Stimulated activated CD4-positive, alpha-beta T cell treated with anti-CD3 and anti-CD28 coated beads, Interleukin-1b, Interleukin-23, amount 100 ng/mL, for 24 hours (primary cell): ENCODE data around the gene DAAM1.

Source experiments
- DNase-seq, 4 experiments: peaks; one replicate each; pipeline ENCODE4 v3.0.0-alpha.2; 2020; ENCODE audit warnings: low read depth in 4 of 4, low spot score in 1 of 4

Gene DAAM1

DNA sequence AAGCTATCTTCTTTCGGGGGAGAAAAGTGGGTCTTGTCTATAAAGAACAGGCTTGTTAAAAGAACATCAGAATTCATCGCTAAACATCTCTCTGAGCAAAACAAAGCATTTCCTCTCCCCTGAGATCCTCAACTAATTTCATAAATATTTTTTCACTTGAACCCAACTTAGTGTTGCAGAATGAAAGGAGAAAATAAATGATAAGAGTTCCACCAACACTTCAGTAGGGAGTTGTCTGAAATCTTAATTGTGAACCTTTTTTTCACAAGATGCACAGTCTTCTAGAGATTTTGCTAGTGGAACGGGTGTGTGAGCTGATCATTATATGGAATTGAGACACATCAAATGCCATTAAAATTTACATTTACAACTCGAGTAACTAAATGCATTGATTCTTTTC is 1.3 kb upstream of the DAAM1 start:
- DNase-seq, result no peak

DNA sequence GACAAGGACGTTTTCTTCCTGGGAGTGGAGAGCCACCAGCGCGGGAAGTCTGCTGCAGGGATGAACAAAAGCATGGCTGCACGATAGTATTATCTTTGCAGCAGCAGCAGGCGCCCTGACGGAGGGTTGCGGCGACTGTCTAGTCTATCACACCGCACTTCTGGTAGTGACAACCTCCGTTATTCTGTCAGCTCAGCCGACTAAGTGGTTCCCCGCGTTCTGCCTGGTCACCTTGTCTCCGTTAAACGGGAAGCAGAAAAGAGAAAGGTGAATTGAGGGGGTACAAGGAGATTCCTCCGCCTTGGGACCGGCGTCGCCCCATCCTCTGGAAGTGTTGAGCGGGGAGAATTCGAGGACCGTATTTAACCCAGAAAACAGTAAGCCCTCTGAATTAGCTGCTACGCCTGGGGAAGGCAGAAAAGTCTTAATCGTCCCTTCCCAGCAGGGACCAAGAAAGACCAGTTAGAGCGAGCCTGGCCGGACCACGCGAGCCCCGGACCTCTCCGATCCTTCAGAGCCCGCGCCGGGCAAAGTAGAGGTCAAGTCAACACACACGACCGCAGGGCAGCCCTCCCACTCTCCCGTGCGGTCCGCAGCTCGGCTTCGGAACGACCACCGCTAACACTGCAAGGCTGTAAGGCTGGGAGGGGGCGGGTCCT is 536 bp upstream of the DAAM1 start:
- DNase-seq, result peak in 3 of 4 experiments; percentile 1 to 2 (median 1)

DNA sequence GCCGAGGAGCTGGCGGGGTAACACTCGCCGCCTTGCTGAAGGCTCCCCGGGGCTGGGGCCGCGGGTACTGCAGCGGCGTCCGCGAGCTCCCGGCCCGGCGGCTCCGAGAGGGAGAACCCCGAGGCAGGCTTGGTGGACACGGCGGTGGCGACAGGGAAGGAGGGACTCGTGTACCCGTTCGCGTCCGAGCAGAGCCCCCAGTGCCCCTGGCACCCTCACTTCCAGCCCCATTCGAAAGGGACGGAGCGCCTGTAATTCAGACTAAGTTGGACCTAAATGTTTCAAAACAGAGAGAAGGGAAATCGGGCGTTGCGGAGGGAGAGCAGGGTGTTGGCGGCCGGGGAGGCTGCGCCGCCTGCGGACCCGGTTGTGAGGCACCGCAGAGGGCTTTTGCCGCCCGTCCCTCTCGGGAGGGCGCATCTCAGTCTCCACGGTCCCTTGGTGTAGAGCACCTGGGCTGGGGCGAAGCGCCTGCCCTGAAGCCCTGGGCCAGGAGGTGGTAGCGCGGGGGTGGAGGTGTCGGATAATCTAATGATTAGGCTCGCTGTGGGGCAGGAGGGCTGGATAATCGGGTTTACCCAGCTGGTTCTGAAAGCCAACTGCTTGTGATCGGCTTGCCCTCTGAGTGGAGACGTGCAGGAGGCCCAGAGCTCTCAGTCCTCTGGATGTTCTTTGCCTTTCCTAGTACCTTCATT is 771 bp downstream of the DAAM1 start:
- peak in 2 of 4 experiments; percentile 2 to 11 for DNase-seq

DNA sequence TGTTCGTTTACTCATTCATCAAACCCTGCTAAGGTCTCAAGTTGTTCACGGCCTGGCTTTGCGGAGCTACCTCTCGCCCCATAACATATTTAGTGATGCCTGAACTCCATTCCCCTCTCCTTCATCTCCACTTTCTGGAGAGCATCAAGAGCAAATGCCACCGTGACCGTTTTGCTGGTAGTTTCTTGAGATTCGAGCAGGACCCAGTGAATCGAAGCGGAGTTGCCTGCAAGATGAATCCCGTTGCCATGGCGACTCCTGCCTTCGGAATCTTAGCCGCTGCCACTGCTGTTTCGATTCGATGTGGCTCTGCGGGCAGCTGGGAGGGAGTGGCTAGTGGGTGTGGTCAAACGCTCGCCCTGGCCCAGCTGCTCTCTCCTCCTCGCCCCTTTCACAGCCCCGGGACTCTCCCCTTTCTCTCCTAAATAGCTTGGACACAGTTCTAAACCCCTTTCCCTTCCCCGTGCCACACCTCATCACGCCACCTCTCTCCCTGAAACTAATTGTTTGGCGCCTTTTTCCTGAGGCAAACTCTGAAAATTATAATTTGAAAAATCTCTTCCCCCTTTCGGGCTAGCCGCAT is 1.4 kb downstream of the DAAM1 start:
- peak; percentile 29 to 66 (median 40) for DNase-seq

DNA sequence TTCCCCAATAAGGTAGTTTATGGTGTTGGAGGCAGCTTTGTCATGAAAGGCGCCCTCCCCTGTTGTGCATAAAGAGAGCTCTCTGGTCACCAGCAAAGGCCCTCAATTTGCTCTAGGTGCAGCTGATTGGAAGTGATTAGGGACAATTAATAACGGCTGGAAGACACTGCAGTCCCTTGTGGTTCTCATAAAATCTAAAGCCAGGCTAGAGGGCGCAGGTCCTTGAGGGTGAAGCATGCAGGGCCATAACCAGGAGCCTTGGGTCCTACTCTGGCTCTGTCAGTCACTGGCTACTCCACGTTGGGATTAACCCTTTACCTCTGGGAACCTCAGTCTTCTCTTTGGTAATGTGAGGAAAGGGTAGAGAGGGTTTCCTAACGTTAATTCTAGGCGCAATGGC is 1.9 kb downstream of the DAAM1 start:
- no peak for DNase-seq

DNA sequence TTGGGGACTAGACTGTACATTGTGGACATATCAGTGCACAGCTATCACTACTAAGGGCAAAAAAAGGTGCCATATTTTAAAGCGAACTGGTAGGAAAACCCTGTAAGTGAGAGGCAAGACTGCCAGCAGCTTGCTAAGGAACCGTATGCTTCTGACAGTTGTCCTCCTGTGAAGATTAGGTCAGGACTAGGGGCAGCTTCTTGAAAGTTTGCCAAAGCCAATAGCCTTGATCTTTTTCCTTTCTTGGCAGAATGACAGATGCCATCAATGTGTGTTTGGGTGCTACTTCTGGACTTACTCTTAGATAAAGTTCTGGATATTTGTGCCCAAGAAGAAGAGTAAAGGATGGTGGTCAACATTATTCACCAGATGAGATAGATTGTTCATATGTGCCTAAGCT is 7.4 kb downstream of the DAAM1 start:
- no peak for DNase-seq

DNA sequence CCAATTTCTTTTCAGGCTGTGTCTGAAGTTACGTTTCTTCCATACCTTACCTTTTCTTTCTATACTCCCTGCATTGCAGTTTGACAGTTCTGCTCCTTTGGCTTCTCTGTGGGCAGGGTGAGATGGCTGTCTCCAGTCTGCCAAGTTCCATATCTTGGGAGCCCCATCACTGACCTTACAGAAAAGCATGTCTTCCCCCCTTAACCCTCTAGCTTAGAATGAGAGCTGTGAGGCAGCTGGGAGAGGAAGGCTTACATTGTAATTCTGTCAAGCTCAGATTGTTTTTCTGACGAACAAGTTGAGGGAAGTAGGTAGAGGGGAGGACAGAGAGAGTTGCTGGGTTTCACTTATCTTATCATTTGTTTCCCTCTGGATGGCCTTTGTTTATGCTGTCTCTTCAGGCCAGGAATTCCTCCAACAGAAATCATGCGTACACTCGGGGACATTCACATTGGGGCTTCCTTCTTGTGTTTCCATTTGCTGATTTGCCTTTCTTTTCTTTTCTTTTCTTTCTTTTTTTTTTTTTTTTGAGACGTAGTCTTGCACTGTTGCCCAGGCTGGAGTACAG is 9.3 kb downstream of the DAAM1 start:
- DNase-seq, result no peak

DNA sequence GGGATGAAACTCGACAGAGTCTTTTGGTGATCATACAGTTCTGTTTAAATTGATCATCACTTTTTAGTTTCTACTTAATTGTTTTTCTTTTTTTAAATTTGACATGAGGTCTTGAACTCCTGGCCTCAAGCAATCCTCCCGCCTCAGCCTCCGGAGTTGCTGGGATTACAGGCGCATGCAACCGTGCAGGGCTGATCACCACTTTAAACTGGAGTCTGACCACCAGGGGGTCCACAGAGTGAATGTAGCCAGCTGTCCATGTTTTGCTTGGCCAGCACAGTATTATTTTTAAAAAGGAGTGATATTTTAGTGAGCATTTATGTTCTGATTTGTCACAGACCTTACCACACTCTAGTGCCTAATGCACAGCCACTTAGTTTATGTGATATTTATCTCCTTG is 10.7 kb downstream of the DAAM1 start:
- DNase-seq, result no peak

DNA sequence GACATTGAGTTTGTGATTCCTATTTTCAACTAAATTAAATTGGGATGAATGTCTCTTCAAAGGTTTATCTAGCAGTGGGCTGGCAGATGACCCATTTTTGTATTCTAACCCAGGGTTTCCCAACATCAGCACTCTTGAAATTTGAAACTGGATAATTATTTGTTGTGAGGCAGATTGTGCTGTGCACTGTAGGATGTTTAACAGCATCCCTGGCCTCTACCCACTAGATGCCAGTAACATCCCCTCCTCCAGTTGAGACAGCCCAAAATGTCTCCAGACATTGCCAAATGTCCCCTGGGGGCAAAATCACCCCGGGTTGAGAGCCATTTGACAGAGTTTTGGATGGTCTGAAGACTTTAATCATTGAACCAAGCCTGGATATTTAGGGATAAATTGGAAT is 11.1 kb downstream of the DAAM1 start:
- no peak for DNase-seq

DNA sequence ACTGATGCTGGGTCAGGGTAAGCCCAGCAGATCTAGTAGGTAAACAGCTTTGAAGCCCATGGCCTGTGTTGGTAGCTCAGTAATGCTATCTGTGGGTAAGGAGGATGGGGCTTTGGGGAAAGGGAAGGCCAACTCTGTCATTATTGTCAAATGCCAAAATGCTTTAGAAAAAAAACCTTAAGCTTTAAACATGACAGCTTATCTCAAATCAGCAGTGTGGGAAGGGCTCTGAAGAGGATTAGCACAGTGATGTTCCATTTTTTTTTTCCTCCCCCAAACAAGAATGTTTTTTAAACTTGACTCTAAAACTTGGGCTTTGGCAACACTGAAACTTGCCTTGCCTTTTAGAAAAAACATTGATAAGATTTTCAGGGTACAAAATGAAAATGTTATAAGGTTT is 11.7 kb downstream of the DAAM1 start:
- DNase-seq, result no peak

DNA sequence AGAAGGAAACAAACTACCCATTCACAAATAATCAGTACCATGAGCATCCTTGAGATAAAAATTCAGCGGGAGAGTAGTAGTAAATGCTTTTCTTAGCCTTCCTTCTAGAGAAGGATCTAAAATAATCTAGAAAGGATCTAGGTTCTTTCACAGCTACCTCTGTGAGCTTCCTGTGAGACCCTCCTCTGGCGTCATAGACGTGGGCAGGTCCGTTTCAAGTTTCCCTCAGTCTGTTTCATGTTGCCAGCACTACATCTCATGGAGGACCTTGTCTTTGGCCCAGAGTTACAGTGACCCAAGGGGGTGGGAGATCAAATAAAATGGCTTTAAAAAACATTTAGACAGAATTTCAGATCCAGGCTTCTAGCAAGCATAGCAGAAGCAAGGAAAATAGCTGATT is 13.6 kb downstream of the DAAM1 start:
- DNase-seq, result no peak

DNA sequence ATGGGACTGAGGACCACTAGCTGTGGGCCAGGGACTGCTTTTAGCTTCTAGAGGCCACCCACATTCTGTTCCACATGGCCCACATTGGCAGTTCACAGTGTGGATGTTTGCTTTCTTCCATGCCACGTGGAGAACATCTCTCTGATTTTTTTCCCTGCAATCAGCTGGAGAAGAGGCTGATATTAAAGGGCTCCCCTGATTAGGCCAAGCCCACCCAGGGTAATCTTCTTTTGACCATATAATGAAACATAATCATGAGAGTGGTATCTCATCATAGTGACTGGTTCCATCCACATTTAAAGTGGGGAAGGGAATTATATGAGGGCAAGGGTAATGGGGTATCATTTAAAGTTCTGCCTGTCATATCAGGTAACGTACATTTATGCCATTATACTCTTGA is 15.8 kb downstream of the DAAM1 start:
- no peak for DNase-seq

DNA sequence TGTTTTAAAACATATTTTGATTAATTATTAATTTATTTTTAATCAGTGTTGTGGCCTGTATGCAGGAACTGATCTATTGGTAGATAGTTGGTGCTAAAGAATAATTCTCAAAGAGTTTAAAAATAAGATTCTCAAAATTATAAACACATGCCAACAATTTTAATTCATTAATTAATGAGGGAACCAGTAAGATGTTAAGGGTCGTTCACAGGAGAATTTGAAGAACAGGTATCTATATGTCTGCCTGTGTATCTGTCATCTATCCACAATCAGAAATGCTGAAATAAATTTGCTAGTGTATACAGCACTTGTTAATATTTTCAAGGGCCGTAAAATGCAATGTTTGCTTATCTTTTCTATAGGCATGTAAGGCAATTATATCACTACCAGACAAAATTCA is 18.4 kb downstream of the DAAM1 start:
- DNase-seq, result no peak

DNA sequence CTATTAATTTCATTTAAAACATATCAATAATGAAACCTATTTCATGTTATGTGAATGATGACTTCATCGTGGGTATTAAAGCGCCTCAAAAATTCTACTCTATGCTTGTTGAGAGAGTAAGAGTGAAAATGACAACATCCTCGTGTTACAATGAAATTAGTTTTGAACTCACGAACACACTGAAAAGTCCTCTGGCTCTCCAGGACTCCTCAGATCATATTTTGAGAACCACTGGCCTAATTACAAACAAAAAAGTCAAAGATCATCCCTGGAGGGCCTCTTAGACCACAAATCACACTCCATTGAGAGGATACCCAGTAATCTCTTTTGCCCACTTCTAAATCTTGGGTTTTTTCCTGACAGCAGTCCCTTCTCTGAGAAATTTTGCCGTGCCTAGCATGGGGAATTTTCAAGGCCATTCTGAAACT is 19.1 kb downstream of the DAAM1 start:
- no peak for DNase-seq

DNA sequence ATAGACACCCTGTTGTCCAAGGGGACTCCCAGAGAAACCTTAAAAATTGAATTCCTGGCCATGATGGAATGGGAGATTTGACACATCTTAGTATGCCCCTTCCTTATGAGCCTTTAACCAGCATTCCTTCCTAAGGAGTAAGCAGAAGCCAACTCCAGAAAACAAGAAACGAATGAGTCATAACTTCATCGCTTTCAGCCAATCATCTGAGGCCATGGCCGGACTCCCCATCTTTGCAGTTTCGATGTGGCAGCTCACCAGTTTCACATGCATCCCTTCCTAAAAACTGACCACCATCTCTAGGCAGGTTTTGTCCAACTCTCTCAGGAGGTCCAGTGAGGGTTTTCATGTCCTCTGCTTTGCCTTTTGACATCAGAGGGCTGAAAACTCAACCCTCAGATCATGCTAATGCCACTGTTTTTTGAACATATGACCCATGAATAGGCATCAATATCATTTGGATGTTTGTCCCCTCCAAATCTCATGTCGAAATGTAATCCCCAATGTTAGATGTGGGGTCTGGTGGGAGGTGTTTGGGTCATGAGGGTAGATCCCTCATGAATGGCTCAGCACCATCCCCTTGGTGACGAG is 19.9 kb downstream of the DAAM1 start:
- no peak for DNase-seq

DNA sequence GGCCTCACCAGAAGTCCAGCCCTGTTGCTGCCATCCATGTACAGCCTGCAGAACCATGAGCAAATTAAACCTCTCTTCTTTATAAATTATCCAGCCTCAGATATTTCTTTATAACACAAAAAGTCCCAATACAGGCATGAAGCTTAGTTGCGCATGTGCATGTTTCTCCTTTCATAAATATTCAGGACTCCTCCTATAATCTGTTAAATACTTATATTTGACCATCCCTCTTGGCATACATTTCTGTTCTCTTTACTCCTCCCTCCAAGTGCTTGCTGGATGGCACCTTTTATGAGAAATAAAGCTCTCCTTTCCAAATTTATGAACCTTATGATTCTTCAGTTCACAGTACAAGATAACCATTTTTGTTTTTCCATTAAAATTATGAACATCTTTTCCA is 20.5 kb downstream of the DAAM1 start:
- no peak for DNase-seq

DNA sequence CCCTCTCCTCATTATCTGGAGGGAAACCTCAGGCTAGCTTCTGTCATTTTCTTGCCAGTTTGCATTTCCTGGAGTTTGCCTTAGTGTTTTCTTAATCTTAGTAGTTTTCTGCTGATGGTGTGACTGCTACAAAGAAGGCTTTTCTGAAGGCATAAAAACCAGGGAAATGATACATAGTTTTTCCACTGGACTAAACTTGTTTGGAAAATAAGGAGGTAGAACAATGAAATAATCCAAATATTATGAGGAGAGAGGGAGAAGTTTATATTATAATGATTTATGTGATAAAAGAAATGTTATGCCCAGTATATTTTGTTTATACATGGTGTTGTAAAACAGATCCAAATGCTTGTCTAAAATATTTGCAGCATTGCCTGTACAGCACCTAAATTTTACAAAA is 22.2 kb downstream of the DAAM1 start:
- DNase-seq, result no peak

DNA sequence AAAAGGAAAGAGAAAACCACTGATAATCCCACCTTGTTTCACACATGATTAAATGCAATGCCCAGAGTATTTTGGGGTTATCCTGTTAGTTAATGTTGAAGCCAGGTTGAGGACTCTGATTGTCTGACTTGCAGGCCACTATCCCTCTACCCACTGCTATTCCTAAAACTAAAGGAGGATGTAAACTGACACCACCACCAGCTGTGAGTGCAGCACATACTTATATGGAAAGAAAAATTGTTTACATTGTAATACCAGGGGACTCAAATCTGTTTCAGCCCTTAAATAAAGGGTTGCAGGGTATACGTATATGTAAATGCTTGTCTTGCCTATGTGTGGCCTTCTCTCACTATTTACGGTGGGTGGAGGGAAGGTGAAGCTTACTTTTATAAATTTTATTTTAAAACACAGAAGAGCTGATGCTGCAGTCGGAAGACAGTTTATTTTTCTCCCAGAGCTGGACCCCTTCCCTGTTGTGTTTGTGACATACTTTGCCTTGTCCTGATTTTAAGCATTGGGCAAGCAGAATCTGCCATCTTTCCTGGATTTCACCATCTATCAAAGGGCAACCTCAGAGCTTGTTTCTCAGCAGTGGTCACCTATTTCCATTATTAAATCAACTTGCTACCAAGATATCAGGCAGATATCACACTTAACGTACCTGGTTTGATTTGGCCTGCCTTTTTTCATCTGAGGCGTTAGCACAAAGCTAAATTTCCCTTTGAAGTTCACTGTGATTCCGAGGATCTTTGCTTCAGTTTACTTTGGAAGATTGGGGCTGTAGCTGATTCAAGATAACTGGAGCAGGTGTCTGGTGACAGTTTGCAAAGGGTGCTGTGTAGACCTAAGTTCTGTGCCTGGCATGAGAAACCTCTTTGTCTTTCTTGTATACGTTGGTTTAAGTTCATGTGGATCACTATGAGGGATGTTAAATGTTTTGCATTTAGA is 25.2 kb downstream of the DAAM1 start:
- DNase-seq, result no peak

DNA sequence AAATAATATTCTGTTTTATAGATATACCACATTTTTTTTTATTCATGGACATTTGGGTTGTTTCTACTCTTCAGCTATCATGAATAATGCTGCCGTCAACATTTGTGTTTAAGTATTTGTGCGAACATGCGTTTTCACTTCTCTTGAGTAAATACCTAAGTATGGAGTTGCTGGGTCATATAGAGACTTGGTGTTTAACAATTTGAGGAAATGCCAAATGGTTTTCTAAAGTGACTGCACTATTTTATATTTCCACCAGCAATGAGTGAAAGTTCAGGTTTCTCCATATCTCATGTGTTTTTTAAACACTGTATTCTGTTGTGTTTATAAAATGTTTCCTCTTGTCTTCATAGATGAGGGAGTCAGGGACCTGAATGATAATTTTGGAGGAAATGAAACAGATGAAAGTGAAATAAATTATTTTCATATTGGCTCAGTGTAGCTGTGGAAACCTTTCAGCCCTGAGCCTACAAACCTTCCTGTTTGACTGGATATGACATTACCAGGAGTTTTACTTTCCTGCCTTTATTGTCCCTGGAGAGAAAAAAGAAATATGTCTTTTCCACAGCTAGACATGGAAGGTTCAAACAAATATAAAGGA is 26.3 kb downstream of the DAAM1 start:
- DNase-seq, result no peak

DNA sequence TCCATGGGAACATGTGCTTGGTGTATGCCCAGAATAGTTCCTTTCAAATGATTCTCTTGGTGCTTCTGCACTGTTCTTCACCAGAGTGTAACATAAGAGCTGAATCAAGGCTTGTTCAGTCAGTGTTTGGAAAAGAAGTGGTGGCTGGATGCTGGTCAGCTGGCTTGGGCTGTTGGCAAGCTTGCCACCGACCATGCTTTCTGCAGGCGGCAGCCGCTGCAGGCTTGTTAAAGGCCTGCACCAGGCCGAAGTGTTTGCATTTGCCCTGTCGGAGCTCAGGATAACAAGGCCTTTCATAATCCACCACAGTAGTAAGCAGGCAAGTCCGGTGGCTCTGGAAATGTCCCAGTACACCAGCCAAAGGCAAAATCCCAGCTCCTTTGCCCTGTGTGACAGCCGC is 26.9 kb downstream of the DAAM1 start:
- DNase-seq, result no peak
